Astrocyte (in vitro differentiated cells and primary cell): ENCODE measurements around the gene MAPK10. TPM values are rescaled to one million over a fixed set of nuclear protein-coding genes. Genes with fewer than 3 reads are reported as not detected.

Experiments
- DNase-seq: peaks from one replicate; pipeline ENCODE4 v3.0.0-alpha.2; 2010; ENCODE audit warnings: low read depth
- FAIRE-seq: peaks from 2 replicates; lab custom pipeline; 2011; peaks lifted over from hg19 to GRCh38; lab: Jason Lieb, UNC
- H2AFZ ChIP-seq: 2 replicates; pipeline ENCODE4 v1.6.0; 2012; ENCODE audit warnings: low read depth, low read length, inconsistent platforms
- H3K27ac ChIP-seq: 2 replicates; pipeline ENCODE4 v1.5.1; 2011; ENCODE audit warnings: low read depth, low read length, inconsistent platforms
- H3K27me3 ChIP-seq: 2 replicates; pipeline ENCODE4 v1.6.0; 2011; ENCODE audit warnings: low read length, inconsistent platforms; ENCODE audit not compliant: insufficient read depth
- H3K36me3 ChIP-seq: 2 replicates; pipeline ENCODE4 v1.5.1; 2011; ENCODE audit warnings: low read length, inconsistent platforms; ENCODE audit not compliant: insufficient read depth
- H3K4me1 ChIP-seq: 2 replicates; pipeline ENCODE4 v1.5.1; 2011; ENCODE audit warnings: low read length, inconsistent platforms; ENCODE audit not compliant: insufficient read depth
- H3K4me2 ChIP-seq: 2 replicates; pipeline ENCODE4 v1.6.0; 2012; ENCODE audit warnings: low read length, inconsistent platforms
- H3K4me3 ChIP-seq: 2 replicates; pipeline ENCODE4 v1.5.1; 2011; ENCODE audit warnings: low read depth, mild to moderate bottlenecking, low read length, inconsistent platforms; ENCODE audit not compliant: insufficient read depth
- H3K79me2 ChIP-seq: 2 replicates; pipeline ENCODE4 v1.6.0; 2012; ENCODE audit warnings: mild to moderate bottlenecking, low read length, inconsistent platforms; ENCODE audit not compliant: insufficient read depth
- H3K9ac ChIP-seq: 2 replicates; pipeline ENCODE4 v1.6.0; 2012; ENCODE audit warnings: mild to moderate bottlenecking, low read length, inconsistent platforms
- H3K9me3 ChIP-seq: 2 replicates; pipeline ENCODE4 v1.5.1; 2012; ENCODE audit warnings: low read depth, mild to moderate bottlenecking, low read length, inconsistent platforms; ENCODE audit not compliant: insufficient read depth
- H4K20me1 ChIP-seq: 2 replicates; pipeline ENCODE4 v1.6.0; 2012; ENCODE audit warnings: low read length, inconsistent platforms; ENCODE audit not compliant: insufficient read depth
- H3K27ac Mint-ChIP-seq: one replicate; pipeline ENCODE4 v1.8.0; 2021; ENCODE audit warnings: mild to moderate bottlenecking, mixed read lengths; ENCODE audit not compliant: unreplicated experiment
- H3K27me3 Mint-ChIP-seq: one replicate; pipeline ENCODE4 v1.8.0; 2021; ENCODE audit warnings: low read depth, mixed read lengths; ENCODE audit not compliant: unreplicated experiment
- H3K36me3 Mint-ChIP-seq: one replicate; pipeline ENCODE4 v1.8.0; 2021; ENCODE audit warnings: low read depth, mixed read lengths; ENCODE audit not compliant: unreplicated experiment
- H3K4me1 Mint-ChIP-seq: one replicate; pipeline ENCODE4 v1.8.0; 2021; ENCODE audit warnings: low read depth, mixed read lengths; ENCODE audit not compliant: unreplicated experiment
- H3K4me3 Mint-ChIP-seq: one replicate; pipeline ENCODE4 v1.8.0; 2021; ENCODE audit warnings: mild to moderate bottlenecking, moderate library complexity, mixed read lengths; ENCODE audit not compliant: unreplicated experiment
- H3K9me3 Mint-ChIP-seq: one replicate; pipeline ENCODE4 v1.8.0; 2021; ENCODE audit warnings: mild to moderate bottlenecking, mixed read lengths; ENCODE audit not compliant: unreplicated experiment
- EZH2 ChIP-seq: IDR thresholded peaks from 2 replicates; pipeline ENCODE4 v1.6.1; 2012; ENCODE audit warnings: mild to moderate bottlenecking, low read length, inconsistent platforms; ENCODE audit not compliant: insufficient read depth
- total RNA-seq: library from RNA; stranded (reverse); gene quantifications from 2 replicates; pipeline ENCODE4 v1.2.1, GENCODE V29; 2021
- TF ChIP-seq, protein P1 (sequence below): IDR thresholded peaks from 2 replicates; pipeline ENCODE4 v1.5.1; 2011; ENCODE audit warnings: low read depth, mild to moderate bottlenecking, inconsistent platforms, low read length, moderate library complexity; ENCODE audit not compliant: insufficient read depth

The MAPK10 gene
- total RNA-seq, 1 donor from 2014 or later = 7.5 TPM

DNA sequence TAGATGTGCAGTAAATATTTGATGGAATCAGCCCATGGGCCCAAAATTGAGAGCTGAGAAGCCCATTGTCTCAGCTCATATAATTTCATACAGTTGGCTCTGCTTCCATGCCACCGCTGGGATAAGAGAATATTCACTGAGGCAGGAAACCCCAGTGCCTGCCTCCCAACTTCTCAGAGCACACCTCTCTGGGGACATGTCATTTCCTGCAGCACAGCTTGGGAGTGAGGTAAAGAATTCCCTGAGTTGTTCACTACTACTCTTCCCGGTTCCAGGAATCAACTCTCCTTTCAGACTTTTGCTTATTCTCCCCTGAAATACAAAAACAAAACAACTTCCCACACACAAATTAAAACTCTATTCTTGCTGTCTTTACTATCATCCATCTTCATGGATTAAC lies 389.3 kb downstream of the MAPK10 start:
- Histone ChIP-seq H3K4me3 (no peak overlapping the region), H3K79me2 (no peaks in the 10 kb centered on the region), H3K36me3 (no peaks in the 10 kb centered on the region), H3K9ac (no peak overlapping the region), H3K9me3 (no peaks in the 10 kb centered on the region), H3K27me3 (no peaks in the 10 kb centered on the region), H3K4me1 (peaks cover 5% of the 10 kb centered on the region), H4K20me1 (no peaks in the 10 kb centered on the region), H3K27ac (no peak overlapping the region), H2AFZ (no peak overlapping the region), H3K4me2 (no peak overlapping the region)
- FAIRE-seq (no peak), DNase-seq (no peak)
- Mint-ChIP-seq H3K27ac (no peak overlapping the region), H3K27me3 (no peaks in the 10 kb centered on the region), H3K9me3 (no peaks in the 10 kb centered on the region), H3K4me3 (no peak overlapping the region), H3K4me1 (peaks cover 6% of the 10 kb centered on the region), H3K36me3 (no peaks in the 10 kb centered on the region)
- TF ChIP-seq, protein P1, sequence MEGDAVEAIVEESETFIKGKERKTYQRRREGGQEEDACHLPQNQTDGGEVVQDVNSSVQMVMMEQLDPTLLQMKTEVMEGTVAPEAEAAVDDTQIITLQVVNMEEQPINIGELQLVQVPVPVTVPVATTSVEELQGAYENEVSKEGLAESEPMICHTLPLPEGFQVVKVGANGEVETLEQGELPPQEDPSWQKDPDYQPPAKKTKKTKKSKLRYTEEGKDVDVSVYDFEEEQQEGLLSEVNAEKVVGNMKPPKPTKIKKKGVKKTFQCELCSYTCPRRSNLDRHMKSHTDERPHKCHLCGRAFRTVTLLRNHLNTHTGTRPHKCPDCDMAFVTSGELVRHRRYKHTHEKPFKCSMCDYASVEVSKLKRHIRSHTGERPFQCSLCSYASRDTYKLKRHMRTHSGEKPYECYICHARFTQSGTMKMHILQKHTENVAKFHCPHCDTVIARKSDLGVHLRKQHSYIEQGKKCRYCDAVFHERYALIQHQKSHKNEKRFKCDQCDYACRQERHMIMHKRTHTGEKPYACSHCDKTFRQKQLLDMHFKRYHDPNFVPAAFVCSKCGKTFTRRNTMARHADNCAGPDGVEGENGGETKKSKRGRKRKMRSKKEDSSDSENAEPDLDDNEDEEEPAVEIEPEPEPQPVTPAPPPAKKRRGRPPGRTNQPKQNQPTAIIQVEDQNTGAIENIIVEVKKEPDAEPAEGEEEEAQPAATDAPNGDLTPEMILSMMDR = no peak
- no peak for TF ChIP-seq EZH2

DNA sequence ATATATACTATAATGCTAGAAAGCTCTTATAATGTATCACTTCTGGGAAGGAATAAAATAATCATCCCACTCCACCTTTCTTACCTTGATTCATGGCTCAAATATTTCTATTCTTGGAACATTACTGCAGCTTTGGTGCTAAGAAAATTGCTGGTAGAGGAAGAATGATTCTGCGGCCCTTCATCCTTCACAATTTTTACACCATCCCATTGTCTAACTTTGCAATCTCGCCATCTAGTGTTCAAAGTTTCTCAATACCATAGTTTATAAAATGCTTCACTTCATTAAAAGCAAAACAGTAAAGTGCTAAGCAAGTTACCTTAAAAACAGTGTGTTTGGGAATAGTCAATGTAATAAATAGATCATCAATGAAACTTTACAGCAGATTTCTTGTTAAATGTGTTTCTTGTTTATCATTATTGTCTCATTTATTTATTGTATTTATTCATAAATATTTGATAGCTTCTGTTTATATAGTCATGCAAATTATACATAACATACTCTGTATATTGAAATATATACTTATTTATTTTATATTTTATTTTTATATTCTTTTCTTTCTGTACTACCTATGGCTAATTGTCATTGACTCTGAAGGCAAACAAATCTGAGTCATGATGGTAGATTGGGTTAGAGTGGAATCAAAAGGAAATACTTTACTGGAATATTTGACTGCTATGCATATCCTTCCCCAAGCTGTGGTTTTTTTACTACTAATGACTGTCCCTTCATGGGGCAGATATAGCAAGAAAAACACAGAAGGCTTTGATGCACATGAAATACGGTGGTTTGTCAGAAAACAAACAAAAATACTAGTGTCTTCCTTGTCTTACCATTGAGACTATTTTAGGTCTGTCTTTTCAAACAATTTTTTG lies 390.7 kb downstream of the MAPK10 start:
- Histone ChIP-seq H3K27me3 (no peaks in the 10 kb centered on the region), H3K79me2 (no peaks in the 10 kb centered on the region), H3K9me3 (no peaks in the 10 kb centered on the region), H3K4me3 (no peak overlapping the region), H3K9ac (no peak overlapping the region), H4K20me1 (no peaks in the 10 kb centered on the region), H3K27ac (no peak overlapping the region), H2AFZ (no peak overlapping the region), H3K36me3 (no peaks in the 10 kb centered on the region), H3K4me1 (peaks cover 5% of the 10 kb centered on the region), H3K4me2 (peak overlapping the region; percentile 11)
- peaks cover 6% of the 10 kb centered on the region for H3K4me1 Mint-ChIP-seq
- peak; percentile 86 for FAIRE-seq
- no peak overlapping the region for H3K4me3 Mint-ChIP-seq
- H3K27ac Mint-ChIP-seq = no peak overlapping the region
- peak; percentile 67 for DNase-seq
- TF ChIP-seq, protein P1 = peak; percentile 59
- no peak for TF ChIP-seq EZH2
- no peaks in the 10 kb centered on the region for H3K36me3 Mint-ChIP-seq
- no peaks in the 10 kb centered on the region for H3K27me3 Mint-ChIP-seq
- H3K9me3 Mint-ChIP-seq = peaks cover 3% of the 10 kb centered on the region

GRCh38 chr4:85967872-85968271 lies 392.0 kb downstream of the MAPK10 start:
- H3K27me3 ChIP-seq = no peaks in the 10 kb centered on the region
- no peak overlapping the region for H3K4me3 ChIP-seq
- peak; percentile 96 for FAIRE-seq
- H3K9me3 Mint-ChIP-seq = peaks cover 3% of the 10 kb centered on the region
- H4K20me1 ChIP-seq = no peaks in the 10 kb centered on the region
- peak; percentile 40 for DNase-seq
- peaks cover 6% of the 10 kb centered on the region for H3K4me1 Mint-ChIP-seq
- H3K9me3 ChIP-seq = no peaks in the 10 kb centered on the region
- H3K36me3 Mint-ChIP-seq = no peaks in the 10 kb centered on the region
- no peak overlapping the region for H2AFZ ChIP-seq
- no peak overlapping the region for H3K27ac ChIP-seq
- no peaks in the 10 kb centered on the region for H3K27me3 Mint-ChIP-seq
- H3K4me2 ChIP-seq = peak overlapping the region; percentile 13
- no peak overlapping the region for H3K27ac Mint-ChIP-seq
- peaks cover 5% of the 10 kb centered on the region for H3K4me1 ChIP-seq
- H3K36me3 ChIP-seq = no peaks in the 10 kb centered on the region
- TF ChIP-seq, protein P1 = no peak
- no peak for TF ChIP-seq EZH2
- no peak overlapping the region for H3K9ac ChIP-seq
- no peak overlapping the region for H3K4me3 Mint-ChIP-seq
- H3K79me2 ChIP-seq = no peaks in the 10 kb centered on the region
